Lower leg skin (tissue), 3 donors: Measurements from ENCODE around the gene MTA3.

Source experiments
- CTCF ChIP-seq, 3 donors: fragments of 450-650 bp; IDR thresholded peaks; one replicate each; pipeline ENCODE4 v1.5.1; 2016; ENCODE audit warnings: antibody characterized with exemption in 3 of 3, mild to moderate bottlenecking in 3 of 3, moderate library complexity in 2 of 3
- POLR2A ChIP-seq, 2 donors: fragments of 450-650 bp; IDR thresholded peaks; one replicate each; pipeline ENCODE4 v1.6.1; 2016 to 2017; ENCODE audit warnings: antibody characterized with exemption in 2 of 2, mild to moderate bottlenecking in 1 of 2, moderate library complexity in 1 of 2

GRCh38 chr2:42652086-42652485 lies 83.7 kb downstream of the MTA3 start:
- TF ChIP-seq CTCF (IDR thresholded peaks at IDR 0.05) (no peak), POLR2A (IDR thresholded peaks at IDR 0.05) (no peak)
